ENCODE measurements around the gene PDGFA.

PDGFA gene

GRCh38 chr7:540579-540978, 20.9 kb upstream of the PDGFA start:
- H3K27me3 ChIP-seq (ENCODE audit: insufficient read depth, low read length) = no peaks in the 10 kb centered on the region
- no peak overlapping the region for H3K27ac ChIP-seq (ENCODE audit: low read length)
- H3K9ac ChIP-seq (ENCODE audit: low read depth, low read length) = no peak overlapping the region
- H3K9me3 ChIP-seq (ENCODE audit: insufficient read depth, low read depth, low read length) = no peaks in the 10 kb centered on the region
- no peak overlapping the region for H3K4me3 ChIP-seq (ENCODE audit: low read length)
- no peaks in the 10 kb centered on the region for H3K36me3 ChIP-seq (ENCODE audit: insufficient read depth, low read depth, low read length)
- H3K4me1 ChIP-seq (ENCODE audit: insufficient read depth, low read length) = 0 out of 2 replicates have a peak, but pooled peaks cover 3% of the 10 kb centered on the region

- H3K9ac ChIP-seq (ENCODE audit: low read depth, low read length) = no peak overlapping the region
- no peaks in the 10 kb centered on the region for H3K27me3 ChIP-seq (ENCODE audit: insufficient read depth, low read length)
- no peaks in the 10 kb centered on the region for H3K36me3 ChIP-seq (ENCODE audit: insufficient read depth, low read depth, low read length)
- no peaks in the 10 kb centered on the region for H3K9me3 ChIP-seq (ENCODE audit: insufficient read depth, low read depth, low read length)
- H3K4me3 ChIP-seq (ENCODE audit: low read length) = no peak overlapping the region
- 0 out of 2 replicates have a peak, but pooled peaks cover 3% of the 10 kb centered on the region for H3K4me1 ChIP-seq (ENCODE audit: insufficient read depth, low read length)
- H3K27ac ChIP-seq (ENCODE audit: low read length) = no peak overlapping the region
These were observed 20.2 kb upstream of the PDGFA start for GRCh38 chr7:539731-540411.

- Histone ChIP-seq H3K4me3 (ENCODE audit: low read length) (no peak overlapping the region), H3K9me3 (ENCODE audit: insufficient read depth, low read depth, low read length) (no peaks in the 10 kb centered on the region), H3K27me3 (ENCODE audit: insufficient read depth, low read length) (no peaks in the 10 kb centered on the region), H3K27ac (ENCODE audit: low read length) (no peak overlapping the region), H3K9ac (ENCODE audit: low read depth, low read length) (no peak overlapping the region), H3K36me3 (ENCODE audit: insufficient read depth, low read depth, low read length) (no peaks in the 10 kb centered on the region), H3K4me1 (ENCODE audit: insufficient read depth, low read length) (0 out of 2 replicates have a peak, but pooled peaks cover 3% of the 10 kb centered on the region)
These were observed 19.4 kb upstream of the PDGFA start for GRCh38 chr7:538764-539685.

GRCh38 chr7:537911-538634, 18.4 kb upstream of the PDGFA start:
- H3K27me3 ChIP-seq (ENCODE audit: insufficient read depth, low read length) = no peaks in the 10 kb centered on the region
- H3K9ac ChIP-seq (ENCODE audit: low read depth, low read length) = no peak overlapping the region
- H3K4me1 ChIP-seq (ENCODE audit: insufficient read depth, low read length) = 0 out of 2 replicates have a peak, but pooled peaks cover 3% of the 10 kb centered on the region
- no peak overlapping the region for H3K4me3 ChIP-seq (ENCODE audit: low read length)
- H3K36me3 ChIP-seq (ENCODE audit: insufficient read depth, low read depth, low read length) = no peaks in the 10 kb centered on the region
- H3K27ac ChIP-seq (ENCODE audit: low read length) = no peak overlapping the region
- no peaks in the 10 kb centered on the region for H3K9me3 ChIP-seq (ENCODE audit: insufficient read depth, low read depth, low read length)

GRCh38 chr7:536231-536630, 16.6 kb upstream of the PDGFA start:
- H3K4me1 ChIP-seq (ENCODE audit: insufficient read depth, low read length) = 0 out of 2 replicates have a peak, but pooled peaks cover 3% of the 10 kb centered on the region
- H3K9ac ChIP-seq (ENCODE audit: low read depth, low read length) = no peak overlapping the region
- no peak overlapping the region for H3K27ac ChIP-seq (ENCODE audit: low read length)
- no peaks in the 10 kb centered on the region for H3K27me3 ChIP-seq (ENCODE audit: insufficient read depth, low read length)
- no peaks in the 10 kb centered on the region for H3K9me3 ChIP-seq (ENCODE audit: insufficient read depth, low read depth, low read length)
- H3K4me3 ChIP-seq (ENCODE audit: low read length) = no peak overlapping the region
- no peaks in the 10 kb centered on the region for H3K36me3 ChIP-seq (ENCODE audit: insufficient read depth, low read depth, low read length)

DNA sequence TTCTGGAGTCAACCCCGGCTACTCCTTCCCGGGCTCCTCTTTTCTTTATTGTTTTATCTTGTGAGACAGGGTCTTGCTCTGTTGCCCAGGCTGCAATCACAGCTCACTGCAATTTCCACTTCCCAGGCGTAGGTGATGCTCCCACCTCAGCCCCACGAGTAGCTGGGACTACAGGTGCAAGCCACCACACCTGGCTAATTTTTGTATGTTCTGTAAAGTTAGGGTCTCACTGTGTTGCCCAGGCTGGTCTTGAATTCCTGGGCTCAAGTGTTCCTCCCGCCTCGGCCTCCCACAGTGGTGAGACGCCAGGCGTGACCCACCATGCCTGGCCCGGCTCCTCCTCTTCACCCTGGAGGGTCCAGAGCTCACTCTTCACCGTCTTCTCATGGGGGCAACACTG, 15.3 kb upstream of the PDGFA start:
- no peaks in the 10 kb centered on the region for H3K36me3 ChIP-seq (ENCODE audit: insufficient read depth, low read depth, low read length)
- H3K9ac ChIP-seq (ENCODE audit: low read depth, low read length) = no peak overlapping the region
- no peaks in the 10 kb centered on the region for H3K27me3 ChIP-seq (ENCODE audit: insufficient read depth, low read length)
- no peak overlapping the region for H3K4me3 ChIP-seq (ENCODE audit: low read length)
- H3K9me3 ChIP-seq (ENCODE audit: insufficient read depth, low read depth, low read length) = no peaks in the 10 kb centered on the region
- H3K4me1 ChIP-seq (ENCODE audit: insufficient read depth, low read length) = 0 out of 2 replicates have a peak, but pooled peaks cover 3% of the 10 kb centered on the region
- no peak overlapping the region for H3K27ac ChIP-seq (ENCODE audit: low read length)

GRCh38 chr7:534075-534474, 14.4 kb upstream of the PDGFA start:
- 0 out of 2 replicates have a peak, but pooled peaks cover 3% of the 10 kb centered on the region for H3K4me1 ChIP-seq (ENCODE audit: insufficient read depth, low read length)
- no peak overlapping the region for H3K9ac ChIP-seq (ENCODE audit: low read depth, low read length)
- no peaks in the 10 kb centered on the region for H3K27me3 ChIP-seq (ENCODE audit: insufficient read depth, low read length)
- H3K36me3 ChIP-seq (ENCODE audit: insufficient read depth, low read depth, low read length) = no peaks in the 10 kb centered on the region
- no peak overlapping the region for H3K4me3 ChIP-seq (ENCODE audit: low read length)
- no peak overlapping the region for H3K27ac ChIP-seq (ENCODE audit: low read length)
- H3K9me3 ChIP-seq (ENCODE audit: insufficient read depth, low read depth, low read length) = no peaks in the 10 kb centered on the region

DNA sequence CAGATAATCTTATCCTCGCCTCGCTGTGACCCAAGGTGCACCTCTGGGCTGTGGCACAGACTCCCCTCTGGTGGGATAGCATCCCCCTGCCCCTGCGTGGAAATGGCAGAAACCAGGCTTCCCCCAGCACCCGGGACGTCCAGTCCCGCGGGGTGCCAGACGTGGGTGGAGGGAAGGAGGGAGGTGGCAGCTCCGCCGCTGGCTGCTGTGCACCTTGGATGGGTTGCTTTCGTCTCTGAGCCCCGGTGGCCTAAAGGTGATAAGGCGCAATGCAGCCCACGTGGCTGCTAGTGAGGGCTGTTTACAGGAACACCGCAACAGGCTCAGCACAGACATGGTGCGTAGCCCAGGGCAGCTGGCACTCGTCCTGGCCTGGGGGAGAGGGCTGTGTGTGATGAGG, 13.6 kb upstream of the PDGFA start:
- Histone ChIP-seq H3K4me1 (ENCODE audit: insufficient read depth, low read length) (no peaks in the 10 kb centered on the region), H3K9me3 (ENCODE audit: insufficient read depth, low read depth, low read length) (no peaks in the 10 kb centered on the region), H3K9ac (ENCODE audit: low read depth, low read length) (no peak overlapping the region), H3K27me3 (ENCODE audit: insufficient read depth, low read length) (no peaks in the 10 kb centered on the region), H3K27ac (ENCODE audit: low read length) (no peak overlapping the region), H3K4me3 (ENCODE audit: low read length) (no peak overlapping the region), H3K36me3 (ENCODE audit: insufficient read depth, low read depth, low read length) (no peaks in the 10 kb centered on the region)

- no peak overlapping the region for H3K4me3 ChIP-seq (ENCODE audit: low read length)
- no peaks in the 10 kb centered on the region; the same call in 1 of the 2 replicates for H3K9me3 ChIP-seq (ENCODE audit: insufficient read depth, low read depth, low read length)
- H3K4me1 ChIP-seq (ENCODE audit: insufficient read depth, low read length) = no peaks in the 10 kb centered on the region
- H3K27ac ChIP-seq (ENCODE audit: low read length) = no peak overlapping the region
- H3K27me3 ChIP-seq (ENCODE audit: insufficient read depth, low read length) = no peaks in the 10 kb centered on the region
- no peaks in the 10 kb centered on the region for H3K36me3 ChIP-seq (ENCODE audit: insufficient read depth, low read depth, low read length)
- H3K9ac ChIP-seq (ENCODE audit: low read depth, low read length) = no peak overlapping the region
These were observed 12.9 kb upstream of the PDGFA start for GRCh38 chr7:532379-533143.

DNA sequence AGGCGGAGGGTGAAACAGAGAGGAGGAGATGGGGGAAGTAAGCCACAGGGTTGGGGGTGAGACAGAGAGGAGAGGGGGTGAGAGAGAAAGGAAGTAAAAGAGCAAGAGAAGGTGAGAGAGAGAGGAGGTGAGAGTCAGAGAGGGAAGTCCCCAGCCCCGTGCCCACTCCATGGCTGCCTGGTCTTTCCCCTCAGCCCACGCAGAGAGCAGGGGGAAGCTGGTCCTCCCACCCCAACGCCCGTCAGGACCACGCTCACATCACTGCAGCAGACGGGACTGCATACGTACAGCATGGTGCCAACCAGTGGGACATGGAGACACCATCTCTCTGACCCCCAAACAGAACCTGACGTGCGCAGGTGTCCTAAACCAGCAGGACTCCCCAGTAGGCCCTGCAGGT, 12.1 kb upstream of the PDGFA start:
- Histone ChIP-seq H3K27me3 (ENCODE audit: insufficient read depth, low read length) (no peaks in the 10 kb centered on the region), H3K36me3 (ENCODE audit: insufficient read depth, low read depth, low read length) (no peaks in the 10 kb centered on the region), H3K4me3 (ENCODE audit: low read length) (no peak overlapping the region), H3K9me3 (ENCODE audit: insufficient read depth, low read depth, low read length) (no peaks in the 10 kb centered on the region; the same call in 1 of the 2 replicates), H3K9ac (ENCODE audit: low read depth, low read length) (no peak overlapping the region), H3K27ac (ENCODE audit: low read length) (no peak overlapping the region), H3K4me1 (ENCODE audit: insufficient read depth, low read length) (no peaks in the 10 kb centered on the region)

DNA sequence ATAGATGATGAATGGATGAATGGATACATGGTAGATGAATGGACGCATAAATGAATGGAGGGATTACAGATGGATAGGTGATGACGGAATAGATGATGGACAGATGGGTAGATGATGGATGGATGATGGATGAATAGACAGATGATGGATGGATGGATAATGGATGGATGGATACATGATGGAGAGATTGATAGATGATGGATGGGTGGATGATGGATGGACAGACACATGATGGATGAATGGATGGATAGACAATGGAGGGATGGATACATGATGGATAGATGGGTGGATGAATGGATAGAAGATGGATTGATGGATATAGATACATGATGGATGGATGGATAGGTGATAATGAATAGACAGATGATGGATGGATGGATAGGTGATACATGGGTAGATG, 8.8 kb upstream of the PDGFA start:
- Histone ChIP-seq H3K9me3 (ENCODE audit: insufficient read depth, low read depth, low read length) (no peaks in the 10 kb centered on the region; the same call in 1 of the 2 replicates), H3K36me3 (ENCODE audit: insufficient read depth, low read depth, low read length) (no peaks in the 10 kb centered on the region), H3K9ac (ENCODE audit: low read depth, low read length) (no peak overlapping the region), H3K4me1 (ENCODE audit: insufficient read depth, low read length) (no peaks in the 10 kb centered on the region), H3K27me3 (ENCODE audit: insufficient read depth, low read length) (peaks cover 27% of the 10 kb centered on the region), H3K4me3 (ENCODE audit: low read length) (no peak overlapping the region), H3K27ac (ENCODE audit: low read length) (no peak overlapping the region)
